GM18861 (cell line): Measurements from ENCODE around the gene GALNTL6.
"Not testable (repeated sequence)": the region's sequence is repeated elsewhere in the genome, so short reads cannot be mapped to it uniquely, and the experiment has no call there.

Source experiments
- ATAC-seq: cut with Tn5 transposase; IDR thresholded peaks from one replicate; pipeline ENCODE4 v1.9.1; 2021; ENCODE audit not compliant: unreplicated experiment

Gene GALNTL6

GRCh38 chr4:172786039-172786792, 973.0 kb downstream of the GALNTL6 start:
- no peak for ATAC-seq

- ATAC-seq, result peak; percentile 65
Measured at GRCh38 chr4:172787111-172787510, 973.9 kb downstream of the GALNTL6 start.

DNA sequence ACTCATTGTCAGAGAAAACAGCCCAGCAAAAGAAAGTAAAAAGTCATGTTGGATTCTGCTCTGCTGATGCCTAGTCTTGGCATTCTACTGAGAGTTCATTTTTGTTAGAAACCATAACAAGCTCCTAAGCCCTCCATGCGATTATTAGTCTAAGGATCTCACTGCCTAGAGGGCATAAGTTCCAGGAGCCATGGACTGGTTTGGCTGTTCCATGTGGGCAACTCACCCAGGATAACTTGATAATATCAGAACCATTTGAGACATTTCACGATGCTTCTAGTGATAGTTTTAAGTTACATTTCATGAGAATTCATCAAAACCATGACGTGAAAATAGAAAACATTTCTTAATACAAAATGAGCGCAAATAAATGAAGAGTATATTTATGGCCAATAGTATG, 978.6 kb downstream of the GALNTL6 start:
- no peak for ATAC-seq

DNA sequence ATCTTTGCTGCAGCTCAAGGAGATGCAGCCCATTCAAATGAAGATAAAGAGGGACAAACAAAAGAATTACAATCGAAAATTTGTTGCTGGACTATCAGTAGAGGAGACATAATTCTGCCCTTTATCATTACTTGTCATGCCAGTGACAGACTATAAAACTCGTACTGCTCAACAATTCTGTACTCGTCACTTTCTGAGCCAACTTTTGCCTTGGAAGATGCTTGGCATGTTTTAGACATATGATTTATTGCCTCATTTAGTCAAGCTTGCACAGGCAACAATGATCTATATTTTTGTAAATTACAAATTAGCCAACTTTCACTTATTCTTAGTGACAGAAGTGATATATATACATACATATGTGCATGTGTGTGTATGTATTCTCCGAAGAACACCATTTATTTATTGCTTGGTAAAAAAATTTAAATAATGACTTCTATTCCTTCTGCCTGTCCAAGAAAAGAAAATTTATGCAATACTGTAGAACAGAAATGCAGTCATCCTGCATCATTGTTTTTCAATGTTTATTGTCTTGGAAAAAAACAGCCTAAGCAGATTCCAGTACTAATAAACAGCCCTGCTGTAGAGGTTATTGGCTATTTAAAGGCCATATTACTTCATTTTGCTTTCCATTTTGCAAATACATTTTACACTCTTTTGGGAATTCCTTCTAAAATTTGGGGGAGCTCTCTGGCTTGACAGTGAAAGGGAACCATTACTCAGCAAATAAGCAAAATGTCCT, 980.5 kb downstream of the GALNTL6 start:
- ATAC-seq, result no peak

DNA sequence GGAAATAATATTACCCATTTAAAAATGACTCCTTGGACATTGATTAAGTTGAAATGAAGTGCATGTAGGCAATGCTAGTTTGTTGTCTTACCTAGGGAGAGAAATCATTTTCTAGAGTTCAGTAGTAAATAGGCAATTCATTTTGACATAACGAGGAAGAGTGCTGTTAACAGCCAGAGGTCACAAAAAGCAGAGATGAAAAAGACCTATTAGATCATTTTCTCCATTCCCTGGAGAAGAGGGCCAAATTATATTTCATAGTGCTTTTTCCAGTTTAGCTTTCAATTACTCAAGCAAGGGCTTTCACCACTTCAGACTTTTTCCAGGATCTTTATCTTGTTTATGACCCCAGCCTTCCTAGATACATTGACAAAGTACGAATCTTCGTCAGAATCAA, 981.1 kb downstream of the GALNTL6 start:
- ATAC-seq, result no peak

- ATAC-seq, result not testable (repeated sequence)
Measured at GRCh38 chr4:172797281-172797680, 984.1 kb downstream of the GALNTL6 start.

GRCh38 chr4:172802032-172802431, 988.8 kb downstream of the GALNTL6 start:
- ATAC-seq, result no peak

- no peak for ATAC-seq
Measured at GRCh38 chr4:172806841-172807240, 993.6 kb downstream of the GALNTL6 start.

DNA sequence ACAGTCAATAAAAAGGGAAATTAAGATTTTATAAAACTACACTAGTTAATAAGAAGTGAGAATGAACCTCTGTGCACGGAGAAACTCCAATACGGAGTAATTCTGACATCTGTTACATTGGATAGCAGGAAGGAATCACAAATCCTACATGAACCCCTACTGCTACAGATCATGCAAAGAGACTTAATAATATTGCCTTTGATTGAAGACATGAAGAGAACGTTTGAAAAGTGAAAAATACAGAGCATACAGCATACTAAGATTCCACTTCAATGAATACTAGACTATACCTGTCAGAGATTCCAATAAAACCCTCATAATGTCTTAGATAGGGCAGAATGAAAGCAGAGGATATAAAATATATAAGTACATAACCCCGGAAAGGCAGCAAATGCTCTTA, 995.0 kb downstream of the GALNTL6 start:
- ATAC-seq, result no peak

- no peak for ATAC-seq
Measured at GRCh38 chr4:172809319-172809718, 996.1 kb downstream of the GALNTL6 start.

- peak; percentile 87 for ATAC-seq
Measured at GRCh38 chr4:172813359-172813923, 1000.2 kb downstream of the GALNTL6 start.

DNA sequence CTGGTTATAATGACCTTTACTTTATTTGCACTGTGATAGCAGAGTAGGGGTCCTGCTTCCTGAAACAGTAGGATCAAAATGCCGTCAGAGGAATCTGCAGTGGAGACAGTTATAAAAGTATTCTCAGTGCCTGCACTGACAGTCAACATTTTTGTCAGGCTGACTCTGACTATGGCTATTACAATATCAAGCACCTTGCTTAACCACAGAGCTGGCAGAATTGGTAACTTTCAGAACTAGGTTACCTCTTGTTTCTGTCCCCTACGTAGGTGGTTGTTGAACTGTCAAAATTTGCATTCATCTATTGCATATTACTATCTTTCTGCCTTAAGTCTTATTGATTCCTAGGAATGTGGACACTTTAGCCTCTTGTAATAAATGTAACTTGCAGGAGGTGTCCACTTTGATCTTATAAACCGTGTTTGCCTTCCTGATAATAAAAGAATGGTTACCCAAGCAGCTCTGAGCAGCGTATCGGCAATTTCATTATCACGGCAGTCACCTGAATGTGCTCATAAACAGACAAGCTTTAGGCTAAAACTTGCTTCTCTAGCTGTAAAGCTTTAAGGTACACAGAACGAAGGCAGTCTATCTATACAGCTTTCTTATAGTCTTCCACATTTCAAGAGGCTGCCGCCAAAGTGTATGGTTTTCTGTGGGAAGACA, 1002.4 kb downstream of the GALNTL6 start:
- ATAC-seq, result no peak

GRCh38 chr4:172818901-172819300, 1005.7 kb downstream of the GALNTL6 start:
- ATAC-seq, result peak; percentile 14

DNA sequence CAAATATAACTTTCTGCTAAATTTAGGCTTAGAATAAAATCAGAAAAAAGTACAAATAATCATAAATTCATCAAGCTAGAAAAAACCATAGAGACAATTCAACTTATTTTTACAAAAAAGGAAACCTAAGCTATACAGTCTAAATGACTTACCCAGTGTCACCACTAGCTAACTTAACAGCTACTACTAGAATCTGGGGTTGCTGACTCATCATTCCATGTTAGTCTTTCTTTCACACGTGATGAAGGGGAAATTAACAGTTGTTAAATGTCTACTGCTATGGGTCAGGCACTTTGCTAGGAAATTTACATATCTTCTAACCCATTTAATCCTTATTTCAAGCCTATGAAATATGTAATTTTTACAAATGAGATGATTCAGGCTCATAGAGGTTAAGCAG, 1006.1 kb downstream of the GALNTL6 start:
- ATAC-seq, result peak; percentile 76

DNA sequence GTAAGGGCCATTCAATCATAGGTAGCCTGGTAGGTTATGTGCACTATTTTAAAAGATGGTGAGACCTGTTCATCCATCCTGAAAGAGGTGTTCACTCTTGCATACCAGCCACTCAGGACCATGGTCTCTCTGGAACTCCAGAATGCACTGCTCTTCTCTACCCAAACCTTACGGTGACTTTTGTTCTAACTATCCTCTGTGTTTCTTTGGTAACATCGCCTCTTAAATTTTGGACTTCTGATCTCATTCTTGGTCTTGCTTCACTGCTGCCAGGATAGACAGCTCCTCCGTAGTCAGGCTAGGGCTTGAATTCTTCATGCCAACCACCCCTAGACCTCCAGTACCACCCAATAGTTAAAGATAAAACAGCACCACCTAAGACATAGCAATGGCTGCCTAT, 1009.1 kb downstream of the GALNTL6 start:
- no peak for ATAC-seq

GRCh38 chr4:172826346-172826745, 1013.1 kb downstream of the GALNTL6 start:
- ATAC-seq, result no peak

DNA sequence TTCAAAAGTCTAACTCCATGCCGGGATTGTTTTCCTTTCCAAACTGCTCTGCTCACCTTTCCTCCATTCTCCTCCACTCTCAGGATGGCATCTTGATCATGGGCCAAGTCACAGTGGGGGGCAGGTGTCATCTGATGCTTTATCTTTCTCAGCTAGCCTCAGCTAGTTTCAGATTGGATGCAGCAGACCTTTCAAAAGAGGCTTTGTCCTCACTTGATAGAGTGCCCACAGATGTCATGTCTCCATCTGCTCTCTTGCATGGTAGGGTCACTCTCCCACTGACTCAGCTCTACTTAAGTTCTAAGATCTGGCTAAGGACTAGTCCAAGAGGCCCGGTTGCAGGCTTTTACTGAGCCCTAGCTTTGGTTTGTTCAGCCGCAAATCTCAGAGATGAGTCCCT, 1013.7 kb downstream of the GALNTL6 start:
- no peak for ATAC-seq

GRCh38 chr4:172830295-172830764, 1017.1 kb downstream of the GALNTL6 start:
- no peak for ATAC-seq

DNA sequence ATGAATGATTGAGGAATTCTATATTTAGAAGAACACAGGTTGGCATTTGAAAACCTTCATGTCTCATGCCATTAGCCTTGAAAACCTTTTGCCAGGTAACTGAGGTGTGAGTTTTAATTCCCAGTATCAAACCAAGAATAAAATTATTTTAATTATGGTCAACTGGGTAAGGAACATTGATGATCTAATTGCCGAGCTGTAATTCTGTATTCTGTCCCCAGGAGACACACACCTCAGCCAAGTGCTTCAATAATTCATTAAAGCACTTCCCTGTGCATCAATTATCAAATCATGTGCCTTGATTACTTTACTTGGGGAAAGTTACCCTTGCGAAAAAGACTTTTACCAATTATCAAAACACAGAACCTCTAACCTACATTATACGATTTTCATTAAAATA, 1023.5 kb downstream of the GALNTL6 start:
- no peak for ATAC-seq

GRCh38 chr4:172838111-172838510, 1024.9 kb downstream of the GALNTL6 start:
- no peak for ATAC-seq

- no peak for ATAC-seq
Measured at GRCh38 chr4:172838943-172839342, 1025.7 kb downstream of the GALNTL6 start.
